Measurements from ENCODE around the gene KCNH5.

DNA sequence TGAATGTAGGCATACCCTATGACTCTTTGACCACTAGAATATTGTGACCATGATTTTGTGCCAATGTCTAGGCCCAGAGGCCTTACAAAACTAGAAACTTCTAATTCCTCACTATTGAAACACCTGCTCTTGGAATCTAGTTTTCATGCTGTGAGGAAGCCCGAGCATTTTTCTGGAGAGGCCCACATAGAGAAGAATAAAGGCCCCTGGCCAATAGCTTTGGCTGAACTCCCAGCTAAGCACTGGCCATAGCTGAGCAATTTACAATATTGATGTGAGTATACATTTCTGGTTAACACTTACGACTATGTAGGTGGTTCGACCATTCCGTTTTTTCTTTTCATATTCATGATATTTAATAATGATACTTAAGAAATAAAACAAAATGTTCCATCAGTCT is 190.3 kb downstream of the KCNH5 start:
- TF ChIP-seq POLR2AphosphoS5 (IDR thresholded peaks at IDR 0.05): no peak
- TF ChIP-seq, protein P1, sequence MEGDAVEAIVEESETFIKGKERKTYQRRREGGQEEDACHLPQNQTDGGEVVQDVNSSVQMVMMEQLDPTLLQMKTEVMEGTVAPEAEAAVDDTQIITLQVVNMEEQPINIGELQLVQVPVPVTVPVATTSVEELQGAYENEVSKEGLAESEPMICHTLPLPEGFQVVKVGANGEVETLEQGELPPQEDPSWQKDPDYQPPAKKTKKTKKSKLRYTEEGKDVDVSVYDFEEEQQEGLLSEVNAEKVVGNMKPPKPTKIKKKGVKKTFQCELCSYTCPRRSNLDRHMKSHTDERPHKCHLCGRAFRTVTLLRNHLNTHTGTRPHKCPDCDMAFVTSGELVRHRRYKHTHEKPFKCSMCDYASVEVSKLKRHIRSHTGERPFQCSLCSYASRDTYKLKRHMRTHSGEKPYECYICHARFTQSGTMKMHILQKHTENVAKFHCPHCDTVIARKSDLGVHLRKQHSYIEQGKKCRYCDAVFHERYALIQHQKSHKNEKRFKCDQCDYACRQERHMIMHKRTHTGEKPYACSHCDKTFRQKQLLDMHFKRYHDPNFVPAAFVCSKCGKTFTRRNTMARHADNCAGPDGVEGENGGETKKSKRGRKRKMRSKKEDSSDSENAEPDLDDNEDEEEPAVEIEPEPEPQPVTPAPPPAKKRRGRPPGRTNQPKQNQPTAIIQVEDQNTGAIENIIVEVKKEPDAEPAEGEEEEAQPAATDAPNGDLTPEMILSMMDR (IDR thresholded peaks at IDR 0.05): no peak

Data from upper lobe of left lung (tissue), 4 donors.